ENCODE results near the gene SPOCK1. TPM values are rescaled to one million over a fixed set of nuclear protein-coding genes. Genes with fewer than 3 reads are reported as not detected.

Gene SPOCK1
- total and polyA plus RNA-seq, 4 donors = 0.07 to 0.18 (median 0.17) TPM; not detected in 1

DNA sequence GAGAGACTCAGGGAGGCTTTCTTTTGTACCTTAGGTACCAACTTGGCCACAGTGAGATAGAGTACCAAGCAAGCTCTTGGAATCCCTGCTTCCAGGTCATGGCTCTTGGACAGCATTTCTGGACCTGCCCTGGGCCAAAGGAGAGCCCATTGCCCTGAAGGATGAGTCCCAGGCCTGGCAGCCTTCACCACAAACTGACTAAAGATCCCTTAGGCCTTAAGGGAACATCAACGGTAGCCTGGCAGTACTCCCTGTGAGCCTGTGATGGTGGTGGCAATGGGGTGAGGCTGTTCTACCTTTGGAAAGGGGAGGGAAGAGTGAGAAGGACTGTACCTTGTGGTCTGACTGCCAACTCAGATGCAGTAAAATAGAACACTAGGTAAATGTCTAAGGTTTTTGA, 334.6 kb downstream of the SPOCK1 start:
- Histone ChIP-seq H3K9ac (ENCODE audit: low read depth in 1 of 2, low read length in 2 of 2) (no peak overlapping the region), H3K36me3 (ENCODE audit: control insufficient read depth in 4 of 4, insufficient read depth in 3 of 4, low read depth in 1 of 4, low read length in 3 of 4) (no peaks in the 10 kb centered on the region), H3K9me3 (ENCODE audit: control insufficient read depth in 4 of 4, low read length in 3 of 4) (no peaks in the 10 kb centered on the region), H3K27ac (ENCODE audit: low read depth in 1 of 2, low read length in 2 of 2) (no peak overlapping the region), H3K4me1 (ENCODE audit: control insufficient read depth in 4 of 4, insufficient read depth in 4 of 4, low read length in 3 of 4) (no peaks in the 10 kb centered on the region), H3K27me3 (ENCODE audit: control insufficient read depth in 4 of 4, insufficient read depth in 4 of 4, low read length in 3 of 4) (no peaks in the 10 kb centered on the region), H3K4me3 (ENCODE audit: low read depth in 1 of 3, low read length in 3 of 3) (no peak overlapping the region)
- DNase-seq (ENCODE audit: low spot score) = no peak
- TF ChIP-seq, protein P1, sequence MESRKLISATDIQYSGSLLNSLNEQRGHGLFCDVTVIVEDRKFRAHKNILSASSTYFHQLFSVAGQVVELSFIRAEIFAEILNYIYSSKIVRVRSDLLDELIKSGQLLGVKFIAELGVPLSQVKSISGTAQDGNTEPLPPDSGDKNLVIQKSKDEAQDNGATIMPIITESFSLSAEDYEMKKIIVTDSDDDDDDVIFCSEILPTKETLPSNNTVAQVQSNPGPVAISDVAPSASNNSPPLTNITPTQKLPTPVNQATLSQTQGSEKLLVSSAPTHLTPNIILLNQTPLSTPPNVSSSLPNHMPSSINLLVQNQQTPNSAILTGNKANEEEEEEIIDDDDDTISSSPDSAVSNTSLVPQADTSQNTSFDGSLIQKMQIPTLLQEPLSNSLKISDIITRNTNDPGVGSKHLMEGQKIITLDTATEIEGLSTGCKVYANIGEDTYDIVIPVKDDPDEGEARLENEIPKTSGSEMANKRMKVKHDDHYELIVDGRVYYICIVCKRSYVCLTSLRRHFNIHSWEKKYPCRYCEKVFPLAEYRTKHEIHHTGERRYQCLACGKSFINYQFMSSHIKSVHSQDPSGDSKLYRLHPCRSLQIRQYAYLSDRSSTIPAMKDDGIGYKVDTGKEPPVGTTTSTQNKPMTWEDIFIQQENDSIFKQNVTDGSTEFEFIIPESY (IDR thresholded peaks at IDR 0.05) = no peak
- TF ChIP-seq HNF4A (conservative IDR thresholded peaks at IDR 0.05) = no peak
- TF ChIP-seq, protein P2, sequence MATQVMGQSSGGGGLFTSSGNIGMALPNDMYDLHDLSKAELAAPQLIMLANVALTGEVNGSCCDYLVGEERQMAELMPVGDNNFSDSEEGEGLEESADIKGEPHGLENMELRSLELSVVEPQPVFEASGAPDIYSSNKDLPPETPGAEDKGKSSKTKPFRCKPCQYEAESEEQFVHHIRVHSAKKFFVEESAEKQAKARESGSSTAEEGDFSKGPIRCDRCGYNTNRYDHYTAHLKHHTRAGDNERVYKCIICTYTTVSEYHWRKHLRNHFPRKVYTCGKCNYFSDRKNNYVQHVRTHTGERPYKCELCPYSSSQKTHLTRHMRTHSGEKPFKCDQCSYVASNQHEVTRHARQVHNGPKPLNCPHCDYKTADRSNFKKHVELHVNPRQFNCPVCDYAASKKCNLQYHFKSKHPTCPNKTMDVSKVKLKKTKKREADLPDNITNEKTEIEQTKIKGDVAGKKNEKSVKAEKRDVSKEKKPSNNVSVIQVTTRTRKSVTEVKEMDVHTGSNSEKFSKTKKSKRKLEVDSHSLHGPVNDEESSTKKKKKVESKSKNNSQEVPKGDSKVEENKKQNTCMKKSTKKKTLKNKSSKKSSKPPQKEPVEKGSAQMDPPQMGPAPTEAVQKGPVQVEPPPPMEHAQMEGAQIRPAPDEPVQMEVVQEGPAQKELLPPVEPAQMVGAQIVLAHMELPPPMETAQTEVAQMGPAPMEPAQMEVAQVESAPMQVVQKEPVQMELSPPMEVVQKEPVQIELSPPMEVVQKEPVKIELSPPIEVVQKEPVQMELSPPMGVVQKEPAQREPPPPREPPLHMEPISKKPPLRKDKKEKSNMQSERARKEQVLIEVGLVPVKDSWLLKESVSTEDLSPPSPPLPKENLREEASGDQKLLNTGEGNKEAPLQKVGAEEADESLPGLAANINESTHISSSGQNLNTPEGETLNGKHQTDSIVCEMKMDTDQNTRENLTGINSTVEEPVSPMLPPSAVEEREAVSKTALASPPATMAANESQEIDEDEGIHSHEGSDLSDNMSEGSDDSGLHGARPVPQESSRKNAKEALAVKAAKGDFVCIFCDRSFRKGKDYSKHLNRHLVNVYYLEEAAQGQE (IDR thresholded peaks at IDR 0.05) = no peak
- TF ChIP-seq FOXA1 (IDR thresholded peaks at IDR 0.05) = no peak
- TF ChIP-seq RXRA (IDR thresholded peaks at IDR 0.05) = no peak
- no peak for TF ChIP-seq NR2F2 (IDR thresholded peaks at IDR 0.05)
- 82% methylated on average over 1 of the region's 1 CpG for WGBS

DNA sequence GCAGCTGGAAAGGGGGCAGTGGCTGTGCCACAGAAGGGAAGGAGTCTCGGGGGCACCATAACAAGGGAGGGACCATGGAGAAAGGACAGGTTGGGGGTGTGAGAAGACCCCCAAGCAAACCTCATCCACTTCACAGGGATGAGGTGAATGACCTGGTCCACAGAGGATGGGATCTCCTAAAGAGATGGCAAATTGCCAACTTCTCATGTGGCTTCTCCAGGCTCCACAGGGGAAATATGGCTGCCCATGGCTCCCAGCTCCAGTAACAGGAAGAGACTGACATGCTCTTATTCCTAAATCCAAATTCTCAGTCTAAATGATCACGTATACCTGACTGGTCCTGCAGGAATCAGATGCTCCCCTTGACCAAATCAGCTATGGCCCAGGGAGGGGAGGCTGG, 340.4 kb downstream of the SPOCK1 start:
- DNase-seq (ENCODE audit: low spot score) = no peak
- Histone ChIP-seq H3K4me3 (ENCODE audit: low read depth in 1 of 3, low read length in 3 of 3) (no peak overlapping the region), H3K36me3 (ENCODE audit: control insufficient read depth in 4 of 4, insufficient read depth in 3 of 4, low read depth in 1 of 4, low read length in 3 of 4) (no peaks in the 10 kb centered on the region), H3K27ac (ENCODE audit: low read depth in 1 of 2, low read length in 2 of 2) (no peak overlapping the region), H3K27me3 (ENCODE audit: control insufficient read depth in 4 of 4, insufficient read depth in 4 of 4, low read length in 3 of 4) (no peaks in the 10 kb centered on the region), H3K9me3 (ENCODE audit: control insufficient read depth in 4 of 4, low read length in 3 of 4) (no peaks in the 10 kb centered on the region), H3K4me1 (ENCODE audit: control insufficient read depth in 4 of 4, insufficient read depth in 4 of 4, low read length in 3 of 4) (no peaks in the 10 kb centered on the region), H3K9ac (ENCODE audit: low read depth in 1 of 2, low read length in 2 of 2) (no peak overlapping the region)
- TF ChIP-seq NR2F2 (IDR thresholded peaks at IDR 0.05) (no peak), JUND (IDR thresholded peaks at IDR 0.05) (no peak), RAD21 (IDR thresholded peaks at IDR 0.05) (no peak), EGR1 (IDR thresholded peaks at IDR 0.05; ENCODE audit: low read depth in 2 of 2) (no peak), TAF1 (conservative IDR thresholded peaks at IDR 0.05) (no peak), SP1 (IDR thresholded peaks at IDR 0.05) (no peak), RXRA (IDR thresholded peaks at IDR 0.05) (no peak), YY1 (IDR thresholded peaks at IDR 0.05) (no peak), HNF4A (conservative IDR thresholded peaks at IDR 0.05) (no peak), GABPA (IDR thresholded peaks at IDR 0.05 in 1 of 2, conservative IDR thresholded peaks at IDR 0.05 in 1 of 2) (no peak), FOXA1 (IDR thresholded peaks at IDR 0.05) (no peak), HNF4G (IDR thresholded peaks at IDR 0.05) (no peak), FOXA2 (IDR thresholded peaks at IDR 0.05) (no peak)
- TF ChIP-seq, protein P2 (IDR thresholded peaks at IDR 0.05) = no peak
- TF ChIP-seq, protein P3, sequence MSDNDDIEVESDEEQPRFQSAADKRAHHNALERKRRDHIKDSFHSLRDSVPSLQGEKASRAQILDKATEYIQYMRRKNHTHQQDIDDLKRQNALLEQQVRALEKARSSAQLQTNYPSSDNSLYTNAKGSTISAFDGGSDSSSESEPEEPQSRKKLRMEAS (IDR thresholded peaks at IDR 0.05) = no peak
- TF ChIP-seq, protein P4, sequence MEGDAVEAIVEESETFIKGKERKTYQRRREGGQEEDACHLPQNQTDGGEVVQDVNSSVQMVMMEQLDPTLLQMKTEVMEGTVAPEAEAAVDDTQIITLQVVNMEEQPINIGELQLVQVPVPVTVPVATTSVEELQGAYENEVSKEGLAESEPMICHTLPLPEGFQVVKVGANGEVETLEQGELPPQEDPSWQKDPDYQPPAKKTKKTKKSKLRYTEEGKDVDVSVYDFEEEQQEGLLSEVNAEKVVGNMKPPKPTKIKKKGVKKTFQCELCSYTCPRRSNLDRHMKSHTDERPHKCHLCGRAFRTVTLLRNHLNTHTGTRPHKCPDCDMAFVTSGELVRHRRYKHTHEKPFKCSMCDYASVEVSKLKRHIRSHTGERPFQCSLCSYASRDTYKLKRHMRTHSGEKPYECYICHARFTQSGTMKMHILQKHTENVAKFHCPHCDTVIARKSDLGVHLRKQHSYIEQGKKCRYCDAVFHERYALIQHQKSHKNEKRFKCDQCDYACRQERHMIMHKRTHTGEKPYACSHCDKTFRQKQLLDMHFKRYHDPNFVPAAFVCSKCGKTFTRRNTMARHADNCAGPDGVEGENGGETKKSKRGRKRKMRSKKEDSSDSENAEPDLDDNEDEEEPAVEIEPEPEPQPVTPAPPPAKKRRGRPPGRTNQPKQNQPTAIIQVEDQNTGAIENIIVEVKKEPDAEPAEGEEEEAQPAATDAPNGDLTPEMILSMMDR (IDR thresholded peaks at IDR 0.05; ENCODE audit: low read depth, low read length, missing input control) = no peak
- TF ChIP-seq, protein P1 (IDR thresholded peaks at IDR 0.05) = no peak
- TF ChIP-seq, protein P5, sequence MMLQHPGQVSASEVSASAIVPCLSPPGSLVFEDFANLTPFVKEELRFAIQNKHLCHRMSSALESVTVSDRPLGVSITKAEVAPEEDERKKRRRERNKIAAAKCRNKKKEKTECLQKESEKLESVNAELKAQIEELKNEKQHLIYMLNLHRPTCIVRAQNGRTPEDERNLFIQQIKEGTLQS (IDR thresholded peaks at IDR 0.05) = no peak
- 85% methylated on average over 2 of the region's 2 CpGs for WGBS
